Smooth muscle cell (in vitro differentiated cells): ENCODE data around the gene NARF. TPM values are rescaled to one million over a fixed set of nuclear protein-coding genes. Genes with fewer than 3 reads are reported as not detected.

ENCODE experiments used
- DNase-seq: peaks from one replicate; lab custom pipeline; 2025; ENCODE audit not compliant: unreplicated experiment; lab: John Stamatoyannopoulos, UW
- H2AFZ ChIP-seq: fragments of 200-600 bp; sonication (generic); 2 replicates; pipeline ENCODE4 v1.6.0; 2016; ENCODE audit warnings: antibody characterized with exemption, low read depth, mild to moderate bottlenecking
- H3F3A ChIP-seq: fragments of 200-600 bp; sonication (generic); 2 replicates; pipeline ENCODE4 v1.6.0; 2017; ENCODE audit warnings: antibody characterized with exemption, low read depth
- H3K27ac ChIP-seq: fragments of 200-600 bp; sonication (generic); 2 replicates; pipeline ENCODE4 v1.5.1; 2016; ENCODE audit warnings: low read depth, mild to moderate bottlenecking
- H3K27me3 ChIP-seq: fragments of 200-600 bp; sonication (generic); 2 replicates; pipeline ENCODE4 v1.6.1; 2016; ENCODE audit warnings: low read depth, mild to moderate bottlenecking
- H3K36me3 ChIP-seq: fragments of 200-600 bp; sonication (generic); 2 replicates; pipeline ENCODE4 v1.5.1; 2016; ENCODE audit warnings: low read depth
- H3K4me1 ChIP-seq: fragments of 200-600 bp; sonication (generic); 2 replicates; pipeline ENCODE4 v1.5.1; 2016; ENCODE audit warnings: low read depth
- H3K4me2 ChIP-seq: fragments of 200-600 bp; sonication (generic); 2 replicates; pipeline ENCODE4 v1.6.0; 2016; ENCODE audit warnings: mild to moderate bottlenecking
- H3K4me3 ChIP-seq: fragments of 200-600 bp; sonication (generic); 2 replicates; pipeline ENCODE4 v1.5.1; 2016; ENCODE audit warnings: mild to moderate bottlenecking
- H3K79me2 ChIP-seq: fragments of 200-600 bp; sonication (generic); 2 replicates; pipeline ENCODE4 v1.6.0; 2016; ENCODE audit warnings: low read depth, mild to moderate bottlenecking
- H3K9ac ChIP-seq: fragments of 200-600 bp; sonication (generic); 2 replicates; pipeline ENCODE4 v1.6.0; 2016; ENCODE audit warnings: low read depth
- H3K9me3 ChIP-seq: fragments of 200-600 bp; sonication (generic); replicated peaks from 2 replicates; pipeline ENCODE4 v1.5.1; 2016; ENCODE audit warnings: low read depth
- H4K20me1 ChIP-seq: fragments of 200-600 bp; sonication (generic); 2 replicates; pipeline ENCODE4 v1.6.0; 2016; ENCODE audit warnings: low read depth
- WGBS: methylation state at CpG from one replicate; pipeline ENCODE4 v1.1.7; 2016; ENCODE audit warnings: low lambda C conversion rate; 5-methylcytosine and 5-hydroxymethylcytosine counted together
- polyA plus RNA-seq: library from polyadenylated mRNA; unstranded; fragments of >200 nt; fragmentation: Nextera tagmentation; extraction: Ambion mirVana; gene quantifications from 2 replicates; pipeline ENCODE4 v1.2.1, GENCODE V29; 2016
- total RNA-seq: library from RNA; depleted of rRNA; stranded (reverse); fragments of >200 nt; gene quantifications from 2 replicates; pipeline ENCODE4 v1.2.3, GENCODE V29; 2014
- TF ChIP-seq, protein P1 (sequence below): fragments of 200-600 bp; sonication (generic); IDR thresholded peaks from 2 replicates; pipeline ENCODE4 v1.5.1; 2017; ENCODE audit warnings: borderline replicate concordance, mild to moderate bottlenecking, antibody characterized with exemption; ENCODE audit not compliant: insufficient read depth, poor library complexity, severe bottlenecking

The NARF gene
- total and polyA plus RNA-seq, 2 experiments from 2014 or later: 52.0 to 178 TPM

DNA sequence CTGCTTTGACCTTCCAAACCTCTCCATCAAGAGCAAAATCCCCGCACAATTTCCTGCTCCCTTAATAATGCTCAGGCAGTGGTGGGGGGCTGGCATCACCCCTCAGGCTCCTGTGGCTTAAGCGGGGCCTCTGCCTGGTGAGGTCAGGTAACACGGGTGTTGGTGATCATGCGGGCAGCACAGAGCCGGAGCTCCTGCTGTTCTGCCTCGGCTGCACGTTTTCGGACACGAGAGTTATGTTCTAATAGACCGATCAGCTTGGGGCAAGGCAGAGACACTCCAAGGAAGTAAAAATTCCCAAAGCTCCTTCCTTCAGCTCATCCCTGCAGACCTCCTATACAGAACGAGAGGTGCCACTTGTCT lies 6.0 kb downstream of the NARF start:
- no peak overlapping the region for H3K4me2 ChIP-seq
- H3K27ac ChIP-seq: no peak overlapping the region
- H3K36me3 ChIP-seq: peaks cover 7% of the 10 kb centered on the region
- no peak for DNase-seq
- peaks cover 11% of the 10 kb centered on the region for H3K79me2 ChIP-seq
- TF ChIP-seq, protein P1, sequence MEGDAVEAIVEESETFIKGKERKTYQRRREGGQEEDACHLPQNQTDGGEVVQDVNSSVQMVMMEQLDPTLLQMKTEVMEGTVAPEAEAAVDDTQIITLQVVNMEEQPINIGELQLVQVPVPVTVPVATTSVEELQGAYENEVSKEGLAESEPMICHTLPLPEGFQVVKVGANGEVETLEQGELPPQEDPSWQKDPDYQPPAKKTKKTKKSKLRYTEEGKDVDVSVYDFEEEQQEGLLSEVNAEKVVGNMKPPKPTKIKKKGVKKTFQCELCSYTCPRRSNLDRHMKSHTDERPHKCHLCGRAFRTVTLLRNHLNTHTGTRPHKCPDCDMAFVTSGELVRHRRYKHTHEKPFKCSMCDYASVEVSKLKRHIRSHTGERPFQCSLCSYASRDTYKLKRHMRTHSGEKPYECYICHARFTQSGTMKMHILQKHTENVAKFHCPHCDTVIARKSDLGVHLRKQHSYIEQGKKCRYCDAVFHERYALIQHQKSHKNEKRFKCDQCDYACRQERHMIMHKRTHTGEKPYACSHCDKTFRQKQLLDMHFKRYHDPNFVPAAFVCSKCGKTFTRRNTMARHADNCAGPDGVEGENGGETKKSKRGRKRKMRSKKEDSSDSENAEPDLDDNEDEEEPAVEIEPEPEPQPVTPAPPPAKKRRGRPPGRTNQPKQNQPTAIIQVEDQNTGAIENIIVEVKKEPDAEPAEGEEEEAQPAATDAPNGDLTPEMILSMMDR: no peak
- H3K4me1 ChIP-seq: no peaks in the 10 kb centered on the region
- no peaks in the 10 kb centered on the region for H3K27me3 ChIP-seq
- no peaks in the 10 kb centered on the region for H3F3A ChIP-seq
- no peak overlapping the region for H2AFZ ChIP-seq
- no peak overlapping the region for H3K9ac ChIP-seq
- H3K4me3 ChIP-seq: no peak overlapping the region
- peaks cover 31% of the 10 kb centered on the region for H4K20me1 ChIP-seq
- 98% methylated on average over 11 of the region's 11 CpGs for WGBS
- no peaks in the 10 kb centered on the region for H3K9me3 ChIP-seq

DNA sequence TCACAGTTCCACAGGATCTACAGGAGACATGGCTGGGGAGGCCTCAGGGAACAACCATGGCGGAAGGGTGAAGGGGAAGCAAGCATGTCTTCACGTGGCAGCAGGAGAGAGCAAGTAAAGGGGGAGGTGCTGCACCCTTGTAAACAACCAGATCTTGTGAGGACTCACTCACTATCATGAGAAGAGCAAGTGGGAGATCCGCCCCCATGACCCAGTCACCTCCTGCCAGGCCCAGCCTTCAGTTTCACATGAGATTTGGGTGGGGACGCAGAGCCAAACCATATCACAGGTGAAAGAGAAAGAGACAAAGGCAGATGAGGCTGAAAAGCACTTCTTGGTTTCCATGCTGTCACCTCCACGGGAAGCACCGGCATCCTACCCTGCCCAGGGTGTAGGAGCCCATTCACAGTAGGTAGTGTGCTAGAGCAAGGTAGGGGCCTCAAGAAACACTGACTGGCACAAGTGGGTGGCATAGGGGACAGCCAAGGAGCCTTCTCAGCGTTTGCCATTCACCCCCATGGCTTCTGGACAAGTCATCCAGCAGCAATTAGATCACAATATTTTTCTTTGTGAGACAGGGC lies 6.6 kb downstream of the NARF start:
- 96% methylated on average over 7 of the region's 7 CpGs for WGBS
- H3K4me1 ChIP-seq: no peaks in the 10 kb centered on the region
- H3K27ac ChIP-seq: no peak overlapping the region
- H3K9me3 ChIP-seq: no peaks in the 10 kb centered on the region
- H3K9ac ChIP-seq: no peak overlapping the region
- no peak for DNase-seq
- peaks cover 7% of the 10 kb centered on the region for H3K79me2 ChIP-seq
- H3K36me3 ChIP-seq: peaks cover 7% of the 10 kb centered on the region
- TF ChIP-seq, protein P1: no peak
- no peak overlapping the region for H3K4me3 ChIP-seq
- no peaks in the 10 kb centered on the region for H3F3A ChIP-seq
- H4K20me1 ChIP-seq: peaks cover 27% of the 10 kb centered on the region
- H3K4me2 ChIP-seq: no peak overlapping the region
- H3K27me3 ChIP-seq: no peaks in the 10 kb centered on the region
- H2AFZ ChIP-seq: no peak overlapping the region

DNA sequence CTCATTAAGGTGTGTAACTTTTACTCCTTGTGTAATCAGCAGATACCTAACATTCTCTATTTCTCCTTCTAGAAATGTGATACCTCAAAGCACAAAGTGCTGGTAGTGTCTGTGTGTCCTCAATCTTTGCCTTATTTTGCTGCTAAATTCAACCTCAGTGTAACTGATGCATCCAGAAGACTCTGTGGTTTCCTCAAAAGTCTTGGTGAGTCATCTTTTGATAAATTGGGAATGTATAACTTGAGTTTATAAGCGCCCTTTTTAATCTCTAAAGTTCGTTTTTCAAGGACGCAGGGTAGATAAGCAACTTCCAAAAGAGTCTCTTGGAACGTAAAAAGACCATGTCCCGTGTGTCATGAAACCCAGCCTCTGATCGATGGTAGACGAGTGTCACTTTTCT lies 10.2 kb downstream of the NARF start:
- no peaks in the 10 kb centered on the region for H3K27me3 ChIP-seq
- H3K27ac ChIP-seq: no peak overlapping the region
- no peak overlapping the region for H2AFZ ChIP-seq
- no peaks in the 10 kb centered on the region for H3K79me2 ChIP-seq
- no peak for DNase-seq
- H3K36me3 ChIP-seq: peaks cover 7% of the 10 kb centered on the region
- no peak overlapping the region for H3K4me2 ChIP-seq
- TF ChIP-seq, protein P1: no peak
- no peaks in the 10 kb centered on the region for H3F3A ChIP-seq
- peaks cover 15% of the 10 kb centered on the region for H4K20me1 ChIP-seq
- no peak overlapping the region for H3K4me3 ChIP-seq
- H3K9ac ChIP-seq: no peak overlapping the region
- H3K9me3 ChIP-seq: no peaks in the 10 kb centered on the region
- no peaks in the 10 kb centered on the region for H3K4me1 ChIP-seq
- WGBS: 56% methylated on average over 7 of the region's 7 CpGs

DNA sequence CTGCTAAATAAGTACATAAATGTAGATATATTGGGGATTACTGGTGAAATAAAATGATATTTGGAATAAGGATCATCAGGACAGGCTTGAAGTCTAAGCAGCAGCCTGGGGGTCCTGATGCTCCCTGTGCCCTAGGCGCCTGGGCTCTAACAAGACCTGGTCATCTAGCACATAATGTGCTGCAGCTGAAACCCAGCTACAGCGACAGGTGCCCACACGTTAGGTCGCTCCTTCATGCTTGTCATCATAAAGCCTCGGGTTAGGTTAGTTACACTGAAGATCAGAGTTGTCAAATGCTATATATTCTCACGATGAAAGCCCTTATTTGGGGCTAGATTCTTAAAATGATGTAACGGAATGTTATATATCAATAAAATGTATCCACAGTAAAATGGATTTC lies 11.5 kb downstream of the NARF start:
- Histone ChIP-seq H3K79me2 (no peaks in the 10 kb centered on the region), H3K27ac (no peak overlapping the region), H3F3A (no peaks in the 10 kb centered on the region), H3K4me2 (no peak overlapping the region), H3K9ac (no peak overlapping the region), H4K20me1 (peaks cover 26% of the 10 kb centered on the region), H3K27me3 (no peaks in the 10 kb centered on the region), H2AFZ (no peak overlapping the region), H3K36me3 (peaks cover 8% of the 10 kb centered on the region), H3K4me1 (no peaks in the 10 kb centered on the region), H3K9me3 (no peaks in the 10 kb centered on the region), H3K4me3 (no peak overlapping the region)
- 97% methylated on average over 7 of the region's 7 CpGs for WGBS
- TF ChIP-seq, protein P1: no peak
- DNase-seq: no peak
